Panc1 (cell line): Measurements from ENCODE around the gene ARSI. TPM values are rescaled to one million over a fixed set of nuclear protein-coding genes. Genes with fewer than 3 reads are reported as not detected.
A peak's percentile ranks its signal among the peaks of the same experiment; 100 is the strongest.

Source experiments
- ATAC-seq: fragments of 200-7000 bp; cut with Tn5 transposase; 2 replicates; pipeline ENCODE4 v1.9.1; 2020; ENCODE audit warnings: mild to moderate bottlenecking, moderate library complexity
- BruUV-seq: library from RNA; stranded (reverse); fragments of 400-500 nt; replicated peaks from 2 replicates; lab custom pipeline; 2021; lab: Mats Ljungman, UMichigan
- CTCF ChIA-PET: fragments of 300-600 bp; sonication (Branson Sonifier 250); formaldehyde crosslinking; loops from one replicate; lab custom pipeline; 2022; ENCODE audit warnings: antibody characterized with exemption; lab: Charles Lee
- POLR2A ChIA-PET: fragments of 300-600 bp; sonication (Branson Sonifier 250); formaldehyde crosslinking; loops from one replicate; lab custom pipeline; 2022; ENCODE audit warnings: antibody characterized with exemption; lab: Charles Lee
- DNase-seq: peaks from one replicate; pipeline ENCODE4 v3.0.0-alpha.2; 2010; ENCODE audit warnings: low read depth, low spot score
- H3K27ac ChIP-seq: 2 replicates; pipeline ENCODE4 v1.5.1; 2011; ENCODE audit warnings: mild to moderate bottlenecking, low read length, inconsistent platforms
- H3K27me3 ChIP-seq: fragments of 200-500 bp; sonication (Bioruptor generic); 2 replicates; pipeline ENCODE4 v1.6.0; 2014; ENCODE audit warnings: low read length, inconsistent platforms; ENCODE audit not compliant: control insufficient read depth, insufficient read depth
- H3K36me3 ChIP-seq: fragments of 200-500 bp; sonication (Bioruptor generic); 2 replicates; pipeline ENCODE4 v1.5.1; 2014; ENCODE audit warnings: inconsistent platforms, mild to moderate bottlenecking, low read length, moderate library complexity; ENCODE audit not compliant: control insufficient read depth, insufficient read depth
- H3K4me1 ChIP-seq: 2 replicates; pipeline ENCODE4 v1.5.1; 2011; ENCODE audit warnings: inconsistent platforms, mild to moderate bottlenecking, low read length, moderate library complexity; ENCODE audit not compliant: control insufficient read depth, insufficient read depth
- H3K4me3 ChIP-seq, 2 experiments: 2 replicates each; pipeline ENCODE4 v1.5.1; 2011 to 2012; ENCODE audit warnings: low read depth in 2 of 2, low read length in 2 of 2, mild to moderate bottlenecking in 2 of 2, inconsistent platforms in 1 of 2, moderate library complexity in 1 of 2
- H3K9me3 ChIP-seq: fragments of 200-500 bp; sonication (Bioruptor generic); 2 replicates; pipeline ENCODE4 v1.5.1; 2014; ENCODE audit warnings: low read depth, mild to moderate bottlenecking, inconsistent platforms, low read length, moderate library complexity; ENCODE audit not compliant: control insufficient read depth, insufficient read depth
- POLR2AphosphoS5 ChIP-seq: IDR thresholded peaks from 2 replicates; pipeline ENCODE4 v1.6.1; 2012; ENCODE audit warnings: mild to moderate bottlenecking, low read depth, low read length, moderate library complexity
- SIN3A ChIP-seq: IDR thresholded peaks from 2 replicates; pipeline ENCODE4 v1.6.1; 2012; ENCODE audit warnings: low read depth, mild to moderate bottlenecking, low read length, moderate library complexity, borderline replicate concordance; ENCODE audit not compliant: insufficient read depth
- TCF7L2 ChIP-seq: IDR thresholded peaks from 2 replicates; pipeline ENCODE4 v1.6.1; 2011; ENCODE audit warnings: mild to moderate bottlenecking, low read depth, low read length, inconsistent platforms
- in situ Hi-C: cut with HindIII; loops from 2 replicates; pipeline ENCODE4 v1.10.0; 2016; ENCODE audit warnings: low sequenced_read_pairs, low pct_unique_long_range_greater_than_20kb
- intact Hi-C: fragments of 100-400 bp; cut with micrococcal nuclease; formaldehyde crosslinking; loops from one replicate; pipeline ENCODE4 v1.10.0; 2022; ENCODE audit not compliant: unreplicated experiment
- total RNA-seq: library from RNA; stranded (reverse); gene quantifications from one replicate; pipeline ENCODE4 v1.2.1, GENCODE V29; 2021; ENCODE audit not compliant: unreplicated experiment
- TF ChIP-seq, protein P1 (sequence below), 2 experiments: IDR thresholded peaks; 2 replicates each; pipeline ENCODE4 v1.6.1; 2011 to 2012; ENCODE audit warnings: low read depth in 2 of 2, control low read depth in 1 of 2, low read length in 1 of 2, mild to moderate bottlenecking in 1 of 2, moderate library complexity in 1 of 2; ENCODE audit not compliant: insufficient read depth in 1 of 2
- TF ChIP-seq, protein P2 (sequence below): fragments of 450-650 bp; IDR thresholded peaks from 2 replicates; pipeline ENCODE4 v1.5.1; 2017; ENCODE audit warnings: mild to moderate bottlenecking

ARSI gene
- total RNA-seq, 1 experiment from 2014 or later = 18.6 TPM

DNA sequence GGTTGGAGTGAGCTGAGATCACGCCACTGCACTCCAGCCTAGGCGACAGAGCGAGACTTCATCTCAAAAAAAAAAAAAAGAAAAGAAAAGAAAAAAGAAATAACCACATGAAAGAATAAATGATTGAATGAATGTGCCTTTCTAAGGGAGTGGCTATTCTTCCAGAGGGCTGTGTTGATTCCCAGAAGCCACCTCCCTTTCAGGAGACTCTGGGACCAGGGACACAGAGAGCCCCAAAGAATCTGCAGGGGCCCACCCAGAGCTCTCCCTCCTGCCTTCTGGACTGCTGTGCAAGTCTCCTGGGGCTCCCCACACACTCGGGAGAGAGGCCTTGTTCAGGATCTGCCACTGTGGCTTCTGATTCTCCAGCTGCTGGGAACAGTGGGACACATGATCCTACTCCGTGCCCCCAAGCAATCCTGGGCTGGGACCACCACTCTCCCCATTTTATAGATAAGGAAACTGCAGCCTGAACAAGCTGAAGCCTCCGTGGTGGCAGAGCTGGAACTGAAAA, 36.8 kb downstream of the ARSI start:
- BruUV-seq = no TSS peak

DNA sequence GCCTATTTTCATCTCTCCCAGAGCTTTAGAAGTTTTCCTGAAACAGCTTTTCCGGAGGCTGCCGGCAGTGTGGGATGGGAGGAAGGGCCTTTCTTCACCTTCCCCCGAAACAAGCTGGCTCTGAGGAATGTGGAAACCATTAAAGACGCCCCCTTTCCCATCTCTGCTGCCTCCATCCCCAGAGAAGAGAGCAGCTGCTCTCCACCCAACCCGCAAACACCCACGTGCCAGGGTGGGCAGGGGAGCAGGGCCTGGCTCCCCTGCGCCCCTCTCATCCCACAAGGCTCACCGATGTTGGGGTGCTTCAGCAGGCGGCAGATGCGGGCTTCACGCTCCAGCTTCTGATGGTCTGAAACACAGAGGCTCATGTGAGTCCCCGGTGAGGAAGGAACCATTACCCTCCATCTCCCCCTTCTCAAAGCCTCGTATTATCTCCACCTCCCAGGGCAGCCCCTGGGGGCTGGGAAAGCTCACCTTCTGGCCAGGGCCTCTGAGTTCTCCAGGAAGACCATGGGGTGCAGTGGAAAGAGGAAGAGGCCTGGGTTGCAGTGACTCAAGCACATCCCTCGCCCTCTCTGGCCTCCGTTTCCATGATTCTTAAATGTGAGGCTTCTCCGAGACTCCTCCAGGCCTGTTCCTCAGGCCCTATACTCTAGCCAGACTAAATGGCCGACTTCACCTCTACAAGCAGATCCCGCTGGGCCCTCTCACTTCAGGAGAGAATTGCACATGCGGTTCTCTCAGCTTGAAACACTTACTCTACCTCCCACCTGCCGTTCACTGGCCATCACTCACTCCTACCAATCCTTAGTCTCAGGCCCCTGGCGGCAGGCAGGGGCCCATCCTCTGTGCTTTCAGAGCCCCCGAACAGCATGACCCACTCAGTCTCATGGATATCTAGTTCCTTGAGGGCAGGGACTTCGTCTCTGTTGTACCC, 37.8 kb downstream of the ARSI start:
- CTCF ChIA-PET = interaction anchor here (0.7 kb wide), 1 partner anchor 22 kb away, joined by 4 read pairs; no protein-coding TSS in a partner anchor
- Histone ChIP-seq H3K4me1 (peaks cover 38% of the 10 kb centered on the region), H3K27me3 (no peaks in the 10 kb centered on the region), H3K36me3 (no peaks in the 10 kb centered on the region), H3K9me3 (no peaks in the 10 kb centered on the region), H3K4me3 (no peak overlapping the region), H3K27ac (peak overlapping the region; percentile 36)
- POLR2A ChIA-PET = interaction anchor here (0.6 to 0.7 kb wide), 2 partner anchors 94 to 419 kb away, joined by 5 to 11 read pairs; no protein-coding TSS in a partner anchor
- DNase-seq (no peak), ATAC-seq (no peak)
- in situ Hi-C loops (no loop called here), intact Hi-C loops (no loop called here)
- TF ChIP-seq POLR2AphosphoS5 = no peak
- TF ChIP-seq, protein P1, sequence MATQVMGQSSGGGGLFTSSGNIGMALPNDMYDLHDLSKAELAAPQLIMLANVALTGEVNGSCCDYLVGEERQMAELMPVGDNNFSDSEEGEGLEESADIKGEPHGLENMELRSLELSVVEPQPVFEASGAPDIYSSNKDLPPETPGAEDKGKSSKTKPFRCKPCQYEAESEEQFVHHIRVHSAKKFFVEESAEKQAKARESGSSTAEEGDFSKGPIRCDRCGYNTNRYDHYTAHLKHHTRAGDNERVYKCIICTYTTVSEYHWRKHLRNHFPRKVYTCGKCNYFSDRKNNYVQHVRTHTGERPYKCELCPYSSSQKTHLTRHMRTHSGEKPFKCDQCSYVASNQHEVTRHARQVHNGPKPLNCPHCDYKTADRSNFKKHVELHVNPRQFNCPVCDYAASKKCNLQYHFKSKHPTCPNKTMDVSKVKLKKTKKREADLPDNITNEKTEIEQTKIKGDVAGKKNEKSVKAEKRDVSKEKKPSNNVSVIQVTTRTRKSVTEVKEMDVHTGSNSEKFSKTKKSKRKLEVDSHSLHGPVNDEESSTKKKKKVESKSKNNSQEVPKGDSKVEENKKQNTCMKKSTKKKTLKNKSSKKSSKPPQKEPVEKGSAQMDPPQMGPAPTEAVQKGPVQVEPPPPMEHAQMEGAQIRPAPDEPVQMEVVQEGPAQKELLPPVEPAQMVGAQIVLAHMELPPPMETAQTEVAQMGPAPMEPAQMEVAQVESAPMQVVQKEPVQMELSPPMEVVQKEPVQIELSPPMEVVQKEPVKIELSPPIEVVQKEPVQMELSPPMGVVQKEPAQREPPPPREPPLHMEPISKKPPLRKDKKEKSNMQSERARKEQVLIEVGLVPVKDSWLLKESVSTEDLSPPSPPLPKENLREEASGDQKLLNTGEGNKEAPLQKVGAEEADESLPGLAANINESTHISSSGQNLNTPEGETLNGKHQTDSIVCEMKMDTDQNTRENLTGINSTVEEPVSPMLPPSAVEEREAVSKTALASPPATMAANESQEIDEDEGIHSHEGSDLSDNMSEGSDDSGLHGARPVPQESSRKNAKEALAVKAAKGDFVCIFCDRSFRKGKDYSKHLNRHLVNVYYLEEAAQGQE (IDR thresholded peaks at IDR 0.05; ENCODE audit: insufficient read depth in 1 of 2, low read depth in 2 of 2, low read length in 1 of 2) = no peak
- TF ChIP-seq SIN3A = no peak
- TF ChIP-seq TCF7L2 = no peak
- TF ChIP-seq, protein P2, sequence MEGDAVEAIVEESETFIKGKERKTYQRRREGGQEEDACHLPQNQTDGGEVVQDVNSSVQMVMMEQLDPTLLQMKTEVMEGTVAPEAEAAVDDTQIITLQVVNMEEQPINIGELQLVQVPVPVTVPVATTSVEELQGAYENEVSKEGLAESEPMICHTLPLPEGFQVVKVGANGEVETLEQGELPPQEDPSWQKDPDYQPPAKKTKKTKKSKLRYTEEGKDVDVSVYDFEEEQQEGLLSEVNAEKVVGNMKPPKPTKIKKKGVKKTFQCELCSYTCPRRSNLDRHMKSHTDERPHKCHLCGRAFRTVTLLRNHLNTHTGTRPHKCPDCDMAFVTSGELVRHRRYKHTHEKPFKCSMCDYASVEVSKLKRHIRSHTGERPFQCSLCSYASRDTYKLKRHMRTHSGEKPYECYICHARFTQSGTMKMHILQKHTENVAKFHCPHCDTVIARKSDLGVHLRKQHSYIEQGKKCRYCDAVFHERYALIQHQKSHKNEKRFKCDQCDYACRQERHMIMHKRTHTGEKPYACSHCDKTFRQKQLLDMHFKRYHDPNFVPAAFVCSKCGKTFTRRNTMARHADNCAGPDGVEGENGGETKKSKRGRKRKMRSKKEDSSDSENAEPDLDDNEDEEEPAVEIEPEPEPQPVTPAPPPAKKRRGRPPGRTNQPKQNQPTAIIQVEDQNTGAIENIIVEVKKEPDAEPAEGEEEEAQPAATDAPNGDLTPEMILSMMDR = no peak
- no TSS peak for BruUV-seq

More for the DNA sequence above, 36.8 kb downstream of the ARSI start:
- DNase-seq (no peak), ATAC-seq (no peak)
- TF ChIP-seq, protein P1 (IDR thresholded peaks at IDR 0.05; ENCODE audit: insufficient read depth in 1 of 2, low read depth in 2 of 2, low read length in 1 of 2) = no peak
- TF ChIP-seq TCF7L2 (no peak), POLR2AphosphoS5 (no peak), SIN3A (no peak)
- TF ChIP-seq, protein P2 = no peak
- in situ Hi-C loops (no loop called here), intact Hi-C loops (no loop called here)
- ChIA-PET CTCF (no interaction called here), POLR2A (interaction anchor here (0.7 kb wide), 3 partner anchors 60 to 420 kb away, joined by 3 to 11 read pairs (median 7); no protein-coding TSS in a partner anchor)
- Histone ChIP-seq H3K9me3 (no peaks in the 10 kb centered on the region), H3K27me3 (no peaks in the 10 kb centered on the region), H3K27ac (no peak overlapping the region), H3K4me1 (peaks cover 36% of the 10 kb centered on the region), H3K36me3 (no peaks in the 10 kb centered on the region), H3K4me3 (no peak overlapping the region)
